HG03521 (cell line): ENCODE data around the gene SLC1A6.
"Not testable (repeated sequence)": the region's sequence is repeated elsewhere in the genome, so short reads cannot be mapped to it uniquely, and the experiment has no call there.

Experiments used
- ATAC-seq: cut with Tn5 transposase; IDR thresholded peaks from one replicate; pipeline ENCODE4 v1.9.1; 2021; ENCODE audit warnings: mild to moderate bottlenecking, moderate library complexity; ENCODE audit not compliant: unreplicated experiment

Gene SLC1A6

GRCh38 chr19:14979476-14980255, at the start of gene SLC1A6:
Gene SLC1A6 (minus strand): TSS chr19:14979864. CDS start chr19:14972910, 6,954 bp downstream.
- no peak for ATAC-seq

GRCh38 chr19:15028490-15028889, 48.8 kb upstream of the SLC1A6 start:
- ATAC-seq, result no peak

- ATAC-seq, result no peak
These were observed 45.6 kb upstream of the SLC1A6 start for GRCh38 chr19:15025217-15025616.

GRCh38 chr19:15022752-15023151, 43.1 kb upstream of the SLC1A6 start:
- no peak for ATAC-seq

GRCh38 chr19:15021286-15022007, 41.8 kb upstream of the SLC1A6 start:
- no peak for ATAC-seq

- ATAC-seq, result not testable (repeated sequence)
These were observed 39.2 kb upstream of the SLC1A6 start for GRCh38 chr19:15018836-15019235.

- ATAC-seq, result no peak
These were observed 36.4 kb upstream of the SLC1A6 start for GRCh38 chr19:15015946-15016542.

- no peak for ATAC-seq
These were observed 34.9 kb upstream of the SLC1A6 start for GRCh38 chr19:15014579-15014978.

- ATAC-seq, result no peak
These were observed 31.0 kb upstream of the SLC1A6 start for GRCh38 chr19:15010501-15011300.

- ATAC-seq, result no peak
These were observed 28.6 kb upstream of the SLC1A6 start for GRCh38 chr19:15008308-15008707.

GRCh38 chr19:14997981-14998380, 18.3 kb upstream of the SLC1A6 start:
- ATAC-seq, result no peak

- no peak for ATAC-seq
These were observed 13.1 kb upstream of the SLC1A6 start for GRCh38 chr19:14992780-14993179.

- no peak for ATAC-seq
These were observed 5.5 kb upstream of the SLC1A6 start for GRCh38 chr19:14985133-14985532.

GRCh38 chr19:14978161-14978776, 1.4 kb downstream of the SLC1A6 start:
- no peak for ATAC-seq

GRCh38 chr19:14977128-14977527, 2.5 kb downstream of the SLC1A6 start:
- ATAC-seq, result no peak

- ATAC-seq, result no peak
These were observed 5.2 kb downstream of the SLC1A6 start for GRCh38 chr19:14974488-14974887.

GRCh38 chr19:14972676-14973075, 7.0 kb downstream of the SLC1A6 start:
- no peak for ATAC-seq

GRCh38 chr19:14971474-14971873, 8.2 kb downstream of the SLC1A6 start:
- ATAC-seq, result no peak

GRCh38 chr19:14968247-14968646, 11.4 kb downstream of the SLC1A6 start:
- no peak for ATAC-seq

GRCh38 chr19:14961956-14962685, 17.5 kb downstream of the SLC1A6 start:
- no peak for ATAC-seq
